Endothelial cell of umbilical vein (primary cell): Measurements from ENCODE around the gene MIER2.

Source experiments
- CTCF ChIP-seq, 2 donors: IDR thresholded peaks; 1 replicate in 1 of 2; 2 replicates in 1 of 2; pipeline ENCODE4 v1.5.1; 2011; ENCODE audit warnings: low read length in 2 of 2, mild to moderate bottlenecking in 2 of 2, moderate library complexity in 2 of 2, control low read depth in 1 of 2, inconsistent platforms in 1 of 2, low read depth in 1 of 2; ENCODE audit not compliant: insufficient read depth in 1 of 2; ENCODE audit errors: extremely low read depth in 1 of 2
- EZH2 ChIP-seq: IDR thresholded peaks from 2 replicates; pipeline ENCODE4 v1.6.1; 2012; ENCODE audit warnings: borderline replicate concordance, low read depth, mild to moderate bottlenecking, moderate library complexity, low read length, inconsistent platforms; ENCODE audit not compliant: severe bottlenecking
- FOS ChIP-seq: IDR thresholded peaks from 2 replicates; pipeline ENCODE4 v1.6.1; 2011; ENCODE audit warnings: mild to moderate bottlenecking, low read length, moderate library complexity, borderline replicate concordance; ENCODE audit not compliant: insufficient read depth
- GATA2 ChIP-seq: IDR thresholded peaks from 2 replicates; pipeline ENCODE4 v1.7.0; 2011; ENCODE audit warnings: low read depth, mild to moderate bottlenecking, moderate library complexity, mixed read lengths, low read length; ENCODE audit not compliant: insufficient read length, insufficient read depth
- MAX ChIP-seq: IDR thresholded peaks from 2 replicates; pipeline ENCODE4 v1.6.1; 2011; ENCODE audit not compliant: insufficient read depth, insufficient read length
- MYC ChIP-seq: IDR thresholded peaks from one replicate; pipeline ENCODE4 v1.6.1; 2011; ENCODE audit warnings: mild to moderate bottlenecking, low read depth, low read length
- POLR2A ChIP-seq: IDR thresholded peaks from 2 replicates; pipeline ENCODE4 v1.6.1; 2012; ENCODE audit warnings: low read depth, mild to moderate bottlenecking, control low read depth, low read length
- POLR2AphosphoS5 ChIP-seq: IDR thresholded peaks from 2 replicates; pipeline ENCODE4 v1.6.1; 2012; ENCODE audit warnings: low read depth, mild to moderate bottlenecking, control low read depth, low read length, moderate library complexity; ENCODE audit not compliant: insufficient read depth

DNA sequence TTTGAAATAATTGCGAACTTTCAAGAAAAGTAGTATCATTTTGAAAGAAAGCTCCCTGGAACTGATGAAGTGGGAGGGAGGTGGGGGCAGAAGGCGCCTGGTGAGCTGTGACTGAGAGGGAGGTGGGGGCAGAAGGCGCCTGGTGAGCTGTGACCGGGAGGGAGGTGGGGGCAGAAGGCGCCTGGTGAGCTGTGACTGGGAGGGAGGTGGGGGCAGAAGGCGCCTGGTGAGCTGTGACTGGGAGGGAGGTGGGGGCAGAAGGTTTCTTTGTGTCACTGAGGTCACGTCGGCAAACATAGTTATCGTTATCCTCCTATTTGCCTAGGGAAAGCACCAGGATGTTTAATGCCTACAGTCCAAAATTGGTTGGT is 40.2 kb upstream of the MIER2 start:
- TF ChIP-seq POLR2A (no peak), CTCF (IDR thresholded peaks at IDR 0.05; ENCODE audit: extremely low read depth in 1 of 2, insufficient read depth in 1 of 2, low read depth in 1 of 2, low read length in 2 of 2) (no peak), EZH2 (no peak), POLR2AphosphoS5 (no peak), MAX (no peak), MYC (no peak), FOS (no peak), GATA2 (no peak)
